Retina (tissue), 1 donor: ENCODE measurements around the gene HHATL.

ENCODE experiments used
- DNase-seq: peaks from one replicate; pipeline ENCODE4 v3.0.0-alpha.2; 2016

Gene HHATL

DNA sequence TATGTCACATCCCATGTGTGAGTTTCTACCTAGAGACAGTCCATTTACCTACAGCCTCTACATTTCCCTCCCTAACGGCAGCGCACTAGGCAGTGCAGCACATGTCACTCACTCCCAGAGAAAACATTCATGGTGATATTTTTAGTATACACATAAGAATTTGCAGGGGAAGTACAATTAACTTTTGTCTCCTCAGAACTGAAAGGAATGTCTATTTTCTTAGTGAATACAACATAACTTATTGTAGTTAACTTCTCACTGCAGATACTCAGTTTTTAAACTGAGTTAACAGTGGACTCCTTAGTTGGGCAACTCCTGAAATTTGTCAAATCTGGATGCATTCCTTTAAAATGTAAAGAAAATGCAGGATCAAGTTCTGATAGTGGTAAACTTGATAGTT, 53.6 kb downstream of the HHATL start:
- no peak for DNase-seq

DNA sequence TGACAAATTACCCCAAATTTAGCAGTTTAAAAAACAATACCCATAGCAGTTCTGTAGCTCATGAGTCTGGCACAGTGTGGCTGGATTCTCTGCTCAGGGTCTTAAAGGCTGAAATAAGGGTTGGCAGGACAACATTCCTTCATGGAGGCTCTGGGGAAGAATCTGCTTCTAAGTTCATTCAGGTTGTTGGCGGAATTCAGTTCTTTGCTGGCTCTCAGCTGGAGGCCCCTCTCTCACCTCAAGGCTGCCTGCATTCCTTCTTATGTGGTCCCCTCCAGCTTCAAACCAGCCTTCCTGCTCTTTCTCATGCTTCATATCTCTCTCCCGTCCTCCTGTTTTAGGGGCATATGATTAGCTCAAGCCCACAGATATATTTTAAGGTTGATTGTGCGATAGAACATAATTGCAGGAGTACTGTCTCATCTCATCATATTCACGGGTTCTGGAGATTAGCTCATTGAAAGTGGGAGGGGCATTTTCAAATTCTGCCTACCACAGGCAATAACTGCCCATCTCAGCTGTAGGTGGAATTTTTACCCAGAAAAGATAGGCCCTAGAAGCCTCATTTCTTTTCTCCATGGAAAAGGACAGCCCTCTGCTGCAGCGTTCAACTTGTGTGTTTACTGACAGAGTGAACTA, 54.7 kb downstream of the HHATL start:
- no peak for DNase-seq
